Ascending aorta (tissue), 2 donors: ENCODE measurements around the gene CBLB. TPM values are rescaled to one million over a fixed set of nuclear protein-coding genes. Genes with fewer than 3 reads are reported as not detected.
"Not testable (repeated sequence)": the region's sequence is repeated elsewhere in the genome, so short reads cannot be mapped to it uniquely, and the experiment has no call there.

Experiments
- DNase-seq, 2 donors: peaks; one replicate each; pipeline ENCODE4 v3.0.0-alpha.2; 2019; ENCODE audit warnings: low spot score in 2 of 2
- H3K27ac ChIP-seq, 2 donors: fragments of 200-600 bp; sonication (generic); one replicate each; pipeline ENCODE4 v1.5.1; 2016 to 2017; ENCODE audit warnings: mild to moderate bottlenecking in 1 of 2
- H3K27me3 ChIP-seq: fragments of 200-600 bp; sonication (generic); one replicate; pipeline ENCODE4 v1.5.1; 2017
- H3K36me3 ChIP-seq, 2 donors: fragments of 200-600 bp; sonication (generic); one replicate each; pipeline ENCODE4 v1.5.1; 2016
- H3K4me1 ChIP-seq, 2 donors: fragments of 200-600 bp; sonication (generic); one replicate each; pipeline ENCODE4 v1.5.1; 2016 to 2017; ENCODE audit warnings: mild to moderate bottlenecking in 1 of 2
- H3K4me3 ChIP-seq, 2 donors: fragments of 200-600 bp; sonication (generic); one replicate each; pipeline ENCODE4 v1.5.1; 2016 to 2017; ENCODE audit warnings: mild to moderate bottlenecking in 1 of 2
- H3K9me3 ChIP-seq, 2 donors: fragments of 200-600 bp; sonication (generic); one replicate each; pipeline ENCODE4 v1.5.1; 2016
- CTCF ChIP-seq, 3 experiments: fragments of 200-600 bp in 2 of 3; fragments of 450-650 bp in 1 of 3; sonication (generic) in 2 of 3; IDR thresholded peaks; one replicate each; pipeline ENCODE4 v1.5.1; 2016 to 2019; ENCODE audit warnings: antibody characterized with exemption in 3 of 3, mild to moderate bottlenecking in 1 of 3, moderate library complexity in 1 of 3
- intact Hi-C: fragments of 100-400 bp; cut with DNase I; formaldehyde crosslinking; loops from one replicate; pipeline ENCODE4 v1.15.1; 2023
- total RNA-seq: library from RNA; depleted of rRNA; stranded (reverse); fragments of >200 nt; gene quantifications from one replicate; pipeline ENCODE4 v1.1.0, GENCODE V29; 2016

The CBLB gene
- total RNA-seq, 1 donor from 2014 or later: 30.0 TPM

- H3K4me1 ChIP-seq: peaks cover 0 to 15% of the 10 kb centered on the region in 2 donors
- intact Hi-C loops: loop anchor here (10.0 kb wide), 2 partner anchors 54 to 134 kb away; partner anchors contain the start of gene CBLB
- peaks cover 6 to 22% of the 10 kb centered on the region in 2 donors for H3K36me3 ChIP-seq
- H3K4me3 ChIP-seq: no peak overlapping the region
- no peaks in the 10 kb centered on the region for H3K27me3 ChIP-seq
- no peaks in the 10 kb centered on the region for H3K9me3 ChIP-seq
- no peak for DNase-seq
- no peak for TF ChIP-seq CTCF (IDR thresholded peaks at IDR 0.05)
- H3K27ac ChIP-seq: no peak overlapping the region
These were observed 137.9 kb downstream of the CBLB start for GRCh38 chr3:105730801-105731354.

GRCh38 chr3:105729667-105730066 is 139.1 kb downstream of the CBLB start:
- Histone ChIP-seq H3K36me3 (peaks cover 6 to 16% of the 10 kb centered on the region in 2 donors), H3K27ac (peak overlapping the region in 1 of 2 donors; percentile 18), H3K4me3 (no peak overlapping the region), H3K4me1 (peaks cover 0 to 15% of the 10 kb centered on the region in 2 donors), H3K27me3 (no peaks in the 10 kb centered on the region), H3K9me3 (no peaks in the 10 kb centered on the region)
- DNase-seq: no peak
- TF ChIP-seq CTCF (IDR thresholded peaks at IDR 0.05): no peak
- intact Hi-C loops: loop anchor here (10.0 kb wide), 2 partner anchors 55 to 135 kb away; partner anchors contain the start of gene CBLB

GRCh38 chr3:105728771-105729312 is 140.0 kb downstream of the CBLB start:
- no peak for DNase-seq
- intact Hi-C loops: no loop called here
- peaks cover 6 to 16% of the 10 kb centered on the region in 2 donors for H3K36me3 ChIP-seq
- H3K27me3 ChIP-seq: no peaks in the 10 kb centered on the region
- peaks cover 0 to 15% of the 10 kb centered on the region in 2 donors for H3K4me1 ChIP-seq
- H3K27ac ChIP-seq: no peak overlapping the region
- no peak for TF ChIP-seq CTCF (IDR thresholded peaks at IDR 0.05)
- no peak overlapping the region for H3K4me3 ChIP-seq
- H3K9me3 ChIP-seq: no peaks in the 10 kb centered on the region

- H3K9me3 ChIP-seq, H3K4me3 ChIP-seq, intact Hi-C loops, H3K36me3 ChIP-seq, DNase-seq, H3K27me3 ChIP-seq, H3K27ac ChIP-seq: not testable (repeated sequence)
- peaks cover 0 to 15% of the 10 kb centered on the region in 2 donors for H3K4me1 ChIP-seq
These were observed 141.8 kb downstream of the CBLB start for GRCh38 chr3:105727036-105727435.

- no peak for DNase-seq
- H3K36me3 ChIP-seq: peaks cover 10 to 29% of the 10 kb centered on the region in 2 donors
- H3K4me1 ChIP-seq: no peaks in the 10 kb centered on the region
- H3K4me3 ChIP-seq: no peak overlapping the region
- H3K27ac ChIP-seq: no peak overlapping the region
- H3K9me3 ChIP-seq: no peaks in the 10 kb centered on the region
- H3K27me3 ChIP-seq: no peaks in the 10 kb centered on the region
- intact Hi-C loops: no loop called here
- no peak for TF ChIP-seq CTCF (IDR thresholded peaks at IDR 0.05)
These were observed 145.8 kb downstream of the CBLB start for GRCh38 chr3:105722943-105723556.

- no peak for TF ChIP-seq CTCF (IDR thresholded peaks at IDR 0.05)
- H3K4me3 ChIP-seq: no peak overlapping the region
- no peaks in the 10 kb centered on the region for H3K4me1 ChIP-seq
- H3K9me3 ChIP-seq: no peaks in the 10 kb centered on the region
- H3K36me3 ChIP-seq: peaks cover 10 to 45% of the 10 kb centered on the region in 2 donors
- H3K27me3 ChIP-seq: no peaks in the 10 kb centered on the region
- intact Hi-C loops: no loop called here
- no peak overlapping the region for H3K27ac ChIP-seq
- no peak for DNase-seq
These were observed 149.0 kb downstream of the CBLB start for GRCh38 chr3:105719791-105720190.
